ENCODE results near the gene SH3TC2.

SH3TC2 gene

DNA sequence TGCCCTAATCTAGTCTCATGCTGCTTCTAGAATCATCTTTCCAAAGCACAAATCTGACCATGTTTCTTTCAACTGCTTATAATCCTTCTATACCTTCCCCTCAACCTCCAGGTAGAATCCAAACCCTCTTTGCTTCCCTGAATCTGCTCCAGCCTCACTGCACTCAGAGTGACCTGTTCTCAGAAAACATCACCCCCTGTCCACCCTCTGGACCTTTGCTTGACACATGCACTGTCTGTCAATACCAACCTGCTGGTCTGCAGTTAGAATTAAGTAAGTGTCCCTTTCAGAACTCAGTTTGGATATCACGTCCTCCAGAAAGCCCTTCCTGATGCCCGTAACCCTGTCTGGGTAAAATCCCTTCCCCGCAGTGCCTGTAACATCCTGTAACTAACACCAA, 63.1 kb downstream of the SH3TC2 start:
- DNase-seq (ENCODE audit: low spot score): no peak

- peak; percentile 74 for DNase-seq (ENCODE audit: low spot score)
These were observed 64.6 kb downstream of the SH3TC2 start for GRCh38 chr5:148998174-148998797.

DNA sequence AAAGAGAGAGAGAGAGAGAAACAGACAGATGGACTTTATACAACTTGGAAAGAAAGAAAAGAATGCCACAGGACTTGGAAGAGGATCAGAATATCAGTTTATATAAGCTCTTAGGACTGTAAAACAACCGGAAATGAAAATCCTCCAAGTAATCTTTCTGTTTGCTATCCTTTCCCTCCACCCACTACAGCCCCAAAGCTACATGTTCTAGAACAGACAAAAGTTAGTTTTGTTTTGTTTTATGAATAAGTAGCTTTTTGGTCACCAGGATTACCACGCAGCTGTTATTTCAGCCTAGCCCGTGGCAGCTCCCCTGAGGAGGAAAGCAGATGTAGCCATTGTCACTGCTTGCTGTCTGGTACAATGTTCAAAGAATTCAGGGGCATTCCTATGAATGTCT, 66.6 kb downstream of the SH3TC2 start:
- no peak for DNase-seq (ENCODE audit: low spot score)

GRCh38 chr5:148995791-148996190, 67.1 kb downstream of the SH3TC2 start:
- DNase-seq (ENCODE audit: low spot score): no peak

DNA sequence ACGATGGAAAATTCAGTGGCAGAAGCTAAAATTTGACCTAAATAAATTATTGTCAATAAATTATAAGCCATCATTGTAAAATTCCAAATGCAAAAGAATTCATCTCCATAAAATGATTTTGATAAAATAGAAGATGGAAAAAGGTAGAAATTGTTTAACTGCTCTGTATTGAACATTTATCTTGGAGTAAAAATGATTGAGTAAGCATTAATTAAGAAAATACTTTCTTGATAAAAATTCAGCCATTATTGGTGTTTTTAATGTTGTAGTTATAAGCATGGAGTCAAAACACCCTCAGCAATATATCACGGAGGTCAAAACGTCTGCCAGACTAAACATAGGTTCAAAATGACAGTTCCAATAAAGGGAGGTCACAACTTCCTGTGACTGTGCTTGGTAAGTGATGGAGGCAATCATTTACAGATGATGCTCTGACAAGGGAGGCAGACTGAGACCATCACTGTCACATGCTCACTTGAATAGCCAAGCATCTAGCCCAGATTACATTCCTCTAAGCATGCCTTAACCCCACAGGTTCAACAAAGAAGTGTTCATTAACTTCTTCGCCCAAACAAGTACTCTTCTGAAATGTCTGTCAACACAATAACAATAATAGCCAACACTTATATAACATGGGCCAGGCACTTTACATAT, 69.5 kb downstream of the SH3TC2 start:
- DNase-seq (ENCODE audit: low spot score): no peak

GRCh38 chr5:148992265-148992664, 70.6 kb downstream of the SH3TC2 start:
- DNase-seq (ENCODE audit: low spot score): no peak

GRCh38 chr5:148991566-148991965, 71.3 kb downstream of the SH3TC2 start:
- no peak for DNase-seq (ENCODE audit: low spot score)

DNA sequence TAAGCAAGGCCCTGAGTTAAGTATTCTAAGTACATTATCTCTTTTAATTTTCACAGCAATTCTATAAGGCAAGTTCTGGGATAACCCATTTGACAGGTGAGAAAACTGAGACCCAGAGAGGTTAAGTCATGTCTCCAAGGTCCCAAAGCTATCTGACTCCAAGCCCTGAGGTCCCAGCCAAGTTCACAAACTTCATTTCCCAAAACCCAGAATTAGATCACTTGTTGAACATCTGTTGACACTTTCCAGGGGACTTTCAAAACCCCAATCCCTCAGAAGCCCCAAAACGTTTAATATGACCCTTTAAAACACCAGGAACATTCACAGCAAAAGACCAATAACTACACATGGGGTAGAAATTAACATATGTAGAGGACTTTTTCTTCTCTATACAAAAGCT, 72.0 kb downstream of the SH3TC2 start:
- no peak for DNase-seq (ENCODE audit: low spot score)

- no peak for DNase-seq (ENCODE audit: low spot score)
These were observed 73.3 kb downstream of the SH3TC2 start for GRCh38 chr5:148989567-148989966.

DNA sequence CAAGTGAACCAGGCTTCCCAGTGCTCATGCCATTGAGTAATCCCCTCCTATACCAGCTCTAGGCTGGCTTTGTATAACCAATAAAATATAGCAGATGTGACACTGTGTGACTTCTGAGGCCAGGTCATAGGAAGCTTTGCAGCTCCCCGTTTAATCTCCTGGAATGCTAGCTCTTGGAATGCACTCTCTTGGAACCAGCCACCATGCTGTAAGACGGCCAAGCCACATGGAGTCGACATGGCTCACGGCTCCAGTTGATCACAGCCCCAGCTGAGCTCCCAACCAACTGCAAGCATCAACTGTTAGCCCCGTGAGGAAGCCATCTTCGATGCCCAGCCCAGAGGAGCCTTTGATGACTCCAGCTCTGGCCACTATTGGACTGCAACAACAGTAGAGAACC, 74.5 kb downstream of the SH3TC2 start:
- no peak for DNase-seq (ENCODE audit: low spot score)

DNA sequence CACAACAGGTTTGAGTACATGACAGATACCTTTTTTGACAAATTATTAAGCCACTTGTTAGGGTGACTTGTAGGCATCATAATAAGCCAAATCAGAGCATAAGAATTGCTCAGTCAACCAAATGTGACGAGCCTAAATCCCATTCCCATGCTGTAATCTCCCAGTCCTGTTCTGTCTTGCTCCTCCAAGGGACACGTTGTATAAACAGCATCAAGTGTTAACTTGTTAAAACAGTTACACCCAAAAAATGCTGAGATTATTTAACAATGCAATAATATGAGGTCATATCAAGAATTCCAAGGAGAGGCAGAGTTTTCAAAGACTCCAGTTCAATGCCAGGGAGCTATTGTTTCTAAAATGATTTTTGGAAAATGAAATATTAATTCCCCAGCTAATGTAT, 76.2 kb downstream of the SH3TC2 start:
- DNase-seq (ENCODE audit: low spot score): no peak

- DNase-seq (ENCODE audit: low spot score): no peak
These were observed 78.5 kb downstream of the SH3TC2 start for GRCh38 chr5:148984345-148984744.

DNA sequence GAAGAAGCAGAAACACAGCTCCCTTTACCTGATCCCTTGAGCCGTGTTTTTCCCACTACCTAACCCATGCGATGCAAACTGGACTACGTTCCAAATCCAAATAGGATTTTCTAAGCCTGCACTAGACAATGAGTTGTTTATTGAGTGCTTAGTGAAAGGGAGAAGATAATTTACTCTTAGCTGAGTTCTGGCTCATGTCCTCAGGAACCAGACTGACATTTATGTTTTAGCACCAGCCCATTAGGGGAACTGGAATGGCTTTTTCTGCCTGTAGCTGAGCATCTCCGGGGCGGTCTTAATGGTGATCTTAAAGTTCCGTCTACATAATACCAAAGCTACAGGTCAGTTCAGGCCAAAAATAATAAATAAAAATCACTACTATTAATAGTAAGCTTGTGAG, 81.5 kb downstream of the SH3TC2 start:
- DNase-seq (ENCODE audit: low spot score): no peak

- no peak for DNase-seq (ENCODE audit: low spot score)
These were observed 82.1 kb downstream of the SH3TC2 start for GRCh38 chr5:148980731-148981130.

DNA sequence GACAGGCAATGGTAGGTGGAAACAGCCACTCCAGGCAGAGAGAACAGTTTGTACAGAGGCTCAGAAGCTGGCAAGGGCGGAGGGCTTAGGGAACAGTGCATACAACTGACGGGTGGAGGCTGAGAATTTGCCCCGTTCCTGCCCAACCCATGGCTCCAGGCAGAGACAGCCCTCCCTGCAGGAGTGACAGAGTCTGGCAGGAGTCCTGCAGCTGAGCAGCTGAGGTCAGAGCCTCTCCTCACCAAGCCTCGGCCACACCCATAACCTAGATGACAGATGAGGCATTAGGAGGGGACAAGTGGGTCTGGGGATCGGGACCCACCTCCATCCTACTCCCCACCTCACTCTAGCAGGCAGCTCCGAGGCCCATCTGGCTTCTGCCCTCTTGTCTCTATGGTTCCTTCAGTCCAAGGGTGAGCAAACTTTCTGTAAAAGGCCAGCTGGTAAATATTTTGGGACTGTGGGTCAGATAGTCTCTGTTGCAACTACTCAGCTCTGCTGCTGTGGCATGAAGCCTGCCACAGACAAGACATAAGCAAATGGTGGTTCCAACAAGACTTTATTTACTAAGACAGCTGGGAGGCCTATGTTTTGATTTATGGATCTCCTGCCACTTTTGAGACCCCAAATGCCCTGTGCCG, 83.7 kb downstream of the SH3TC2 start:
- no peak for DNase-seq (ENCODE audit: low spot score)

GRCh38 chr5:148978370-148979082, 84.3 kb downstream of the SH3TC2 start:
- no peak for DNase-seq (ENCODE audit: low spot score)

DNA sequence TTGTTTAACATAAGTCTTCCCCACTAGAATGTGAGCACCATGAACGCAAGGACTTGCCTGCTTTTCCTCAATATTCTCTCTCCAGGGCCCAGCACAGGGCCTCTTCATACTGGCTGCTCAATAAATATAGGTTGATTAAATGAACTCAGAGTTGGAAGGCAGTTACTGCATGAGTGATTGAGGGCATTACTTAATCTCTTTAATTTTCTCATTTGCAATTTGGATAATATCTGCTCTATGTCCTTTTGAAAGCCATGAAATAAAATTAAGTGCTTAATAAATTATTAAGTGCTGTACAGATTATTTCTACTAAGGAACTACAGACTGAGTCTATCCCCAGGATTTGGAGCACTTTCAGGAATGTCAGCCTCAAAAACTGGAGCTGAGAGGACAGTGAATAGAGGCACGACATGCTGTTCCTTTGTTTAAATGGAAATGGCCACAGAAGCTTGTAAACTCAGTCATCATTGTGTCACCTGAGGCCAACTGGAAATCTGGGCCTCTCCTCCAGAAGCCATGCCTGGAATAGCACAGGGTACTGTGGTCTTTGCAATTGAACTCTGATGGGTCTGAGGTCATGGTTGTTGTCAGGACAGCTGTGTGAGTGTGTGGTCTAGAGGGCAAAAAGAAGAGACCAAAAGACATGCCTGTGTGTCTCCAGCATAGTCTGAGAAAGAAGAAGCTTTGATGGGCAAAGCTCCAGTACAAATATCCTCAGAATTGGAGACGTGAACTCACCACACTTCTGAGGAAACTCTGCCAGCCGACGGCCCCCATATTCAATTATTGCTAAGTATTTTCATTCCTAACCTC, 86.1 kb downstream of the SH3TC2 start:
- no peak for DNase-seq (ENCODE audit: low spot score)

- DNase-seq (ENCODE audit: low spot score): no peak
These were observed 88.1 kb downstream of the SH3TC2 start for GRCh38 chr5:148974642-148975327.

GRCh38 chr5:148973455-148973854, 89.4 kb downstream of the SH3TC2 start:
- no peak for DNase-seq (ENCODE audit: low spot score)

GRCh38 chr5:148972974-148973374, 89.9 kb downstream of the SH3TC2 start:
- DNase-seq (ENCODE audit: low spot score): no peak

DNA sequence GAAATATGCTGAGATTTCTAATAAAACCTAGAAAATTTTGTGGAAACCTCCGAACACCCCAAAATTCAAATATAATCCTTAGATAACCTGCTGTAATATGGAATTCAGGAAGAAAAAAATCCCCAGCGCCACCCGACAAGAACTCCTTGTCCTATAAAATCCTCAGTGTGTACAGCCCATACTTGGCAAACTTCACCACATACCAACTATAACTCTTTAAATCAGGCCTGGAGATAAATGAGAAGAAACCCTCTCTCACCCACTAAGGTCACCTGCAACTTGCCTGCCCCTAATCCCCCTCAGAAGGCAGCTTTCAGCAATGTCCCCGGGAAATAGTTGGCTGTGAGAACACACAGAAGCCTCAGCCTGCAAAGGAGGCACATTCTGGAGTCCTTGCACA, 90.5 kb downstream of the SH3TC2 start:
- DNase-seq (ENCODE audit: low spot score): no peak

DNA sequence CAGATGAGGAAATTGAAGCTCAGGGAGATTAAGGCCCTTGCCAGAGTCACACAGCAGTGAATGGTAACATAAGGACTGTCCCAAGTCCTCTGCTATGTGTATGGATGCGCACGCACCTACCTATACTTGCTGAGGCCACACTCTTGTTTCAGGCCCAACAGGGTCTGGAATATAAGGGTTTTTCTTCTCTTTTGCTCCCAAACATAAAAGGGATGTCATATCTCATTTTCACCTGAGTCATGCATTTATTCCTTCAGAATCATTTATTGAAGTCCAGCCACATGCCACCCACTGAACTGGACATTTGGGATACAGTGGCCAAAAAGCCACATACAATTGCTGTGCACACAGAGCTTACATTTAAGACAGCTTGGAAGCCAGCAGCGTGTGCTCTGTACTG, 92.0 kb downstream of the SH3TC2 start:
- no peak for DNase-seq (ENCODE audit: low spot score)
